ENCODE measurements around the gene BAZ2B.

GRCh38 chr2:159326569-159327255 is 289.6 kb downstream of the BAZ2B start:
- TF ChIP-seq, protein P1, sequence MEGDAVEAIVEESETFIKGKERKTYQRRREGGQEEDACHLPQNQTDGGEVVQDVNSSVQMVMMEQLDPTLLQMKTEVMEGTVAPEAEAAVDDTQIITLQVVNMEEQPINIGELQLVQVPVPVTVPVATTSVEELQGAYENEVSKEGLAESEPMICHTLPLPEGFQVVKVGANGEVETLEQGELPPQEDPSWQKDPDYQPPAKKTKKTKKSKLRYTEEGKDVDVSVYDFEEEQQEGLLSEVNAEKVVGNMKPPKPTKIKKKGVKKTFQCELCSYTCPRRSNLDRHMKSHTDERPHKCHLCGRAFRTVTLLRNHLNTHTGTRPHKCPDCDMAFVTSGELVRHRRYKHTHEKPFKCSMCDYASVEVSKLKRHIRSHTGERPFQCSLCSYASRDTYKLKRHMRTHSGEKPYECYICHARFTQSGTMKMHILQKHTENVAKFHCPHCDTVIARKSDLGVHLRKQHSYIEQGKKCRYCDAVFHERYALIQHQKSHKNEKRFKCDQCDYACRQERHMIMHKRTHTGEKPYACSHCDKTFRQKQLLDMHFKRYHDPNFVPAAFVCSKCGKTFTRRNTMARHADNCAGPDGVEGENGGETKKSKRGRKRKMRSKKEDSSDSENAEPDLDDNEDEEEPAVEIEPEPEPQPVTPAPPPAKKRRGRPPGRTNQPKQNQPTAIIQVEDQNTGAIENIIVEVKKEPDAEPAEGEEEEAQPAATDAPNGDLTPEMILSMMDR (conservative IDR thresholded peaks at IDR 0.05; ENCODE audit: low read length), result no peak
- TF ChIP-seq EZH2phosphoT487 (IDR thresholded peaks at IDR 0.05; ENCODE audit: borderline replicate concordance, low read depth, low read length), result no peak
